Activated CD4-positive, alpha-beta T cell treated with anti-CD3 and anti-CD28 coated beads, Interleukin-2, amount 10 ng/mL, durations not matched to agents 7 days and 5 days (primary cell): ENCODE measurements around the gene BICD1. TPM values are rescaled to one million over a fixed set of nuclear protein-coding genes. Genes with fewer than 3 reads are reported as not detected.

Experiments used
- CTCF ChIA-PET: fragments of 350-600 bp; sonication (Branson Sonifier 250); formaldehyde crosslinking; loops from one replicate; lab custom pipeline; 2021; ENCODE audit warnings: antibody characterized with exemption; lab: Charles Lee
- POLR2A ChIA-PET: fragments of 350-600 bp; sonication (Branson Sonifier 250); formaldehyde crosslinking; loops from one replicate; lab custom pipeline; 2021; ENCODE audit warnings: antibody characterized with exemption; lab: Charles Lee
- DNase-seq: peaks from one replicate; pipeline ENCODE4 v3.0.0-alpha.2; 2020
- H3K27ac Mint-ChIP-seq: one replicate; pipeline ENCODE4 v1.8.0; 2021; ENCODE audit warnings: mild to moderate bottlenecking, moderate library complexity, mixed read lengths
- H3K27me3 Mint-ChIP-seq: one replicate; pipeline ENCODE4 v1.8.0; 2021; ENCODE audit warnings: mixed read lengths
- H3K36me3 Mint-ChIP-seq: one replicate; pipeline ENCODE4 v1.8.0; 2021; ENCODE audit warnings: low read depth, mixed read lengths
- H3K4me1 Mint-ChIP-seq: one replicate; pipeline ENCODE4 v1.8.0; 2021; ENCODE audit warnings: mixed read lengths
- H3K4me3 Mint-ChIP-seq: one replicate; pipeline ENCODE4 v1.8.0; 2021; ENCODE audit warnings: mild to moderate bottlenecking, moderate library complexity, mixed read lengths
- H3K9me3 Mint-ChIP-seq: one replicate; pipeline ENCODE4 v1.8.0; 2021; ENCODE audit warnings: mixed read lengths
- total RNA-seq, 2 experiments: library from RNA; stranded (reverse); gene quantifications; one replicate each; pipeline ENCODE4 v1.2.3, GENCODE V29; 2021

The BICD1 gene
- total RNA-seq, 2 experiments from 2014 or later: 20.2 to 22.4 TPM

GRCh38 chr12:32252199-32253073 lies 145.8 kb downstream of the BICD1 start:
- Mint-ChIP-seq H3K9me3 (peaks cover 5% of the 10 kb centered on the region), H3K4me3 (no peak overlapping the region), H3K36me3 (no peaks in the 10 kb centered on the region), H3K27ac (no peak overlapping the region), H3K27me3 (no peaks in the 10 kb centered on the region), H3K4me1 (peaks cover 2% of the 10 kb centered on the region)
- DNase-seq: no peak
- ChIA-PET CTCF (no interaction called here), POLR2A (no interaction called here)

GRCh38 chr12:32253154-32253790 lies 146.6 kb downstream of the BICD1 start:
- Mint-ChIP-seq H3K4me1 (peaks cover 5% of the 10 kb centered on the region), H3K27me3 (no peaks in the 10 kb centered on the region), H3K27ac (no peak overlapping the region), H3K36me3 (peaks cover under 1% of the 10 kb centered on the region), H3K9me3 (peaks cover 6% of the 10 kb centered on the region), H3K4me3 (no peak overlapping the region)
- ChIA-PET POLR2A (no interaction called here), CTCF (no interaction called here)
- DNase-seq: no peak

- peaks cover 7% of the 10 kb centered on the region for H3K4me1 Mint-ChIP-seq
- no peak overlapping the region for H3K4me3 Mint-ChIP-seq
- no peaks in the 10 kb centered on the region for H3K27me3 Mint-ChIP-seq
- peaks cover 4% of the 10 kb centered on the region for H3K36me3 Mint-ChIP-seq
- POLR2A ChIA-PET: no interaction called here
- H3K27ac Mint-ChIP-seq: no peak overlapping the region
- DNase-seq: no peak
- H3K9me3 Mint-ChIP-seq: peaks cover 10% of the 10 kb centered on the region
- CTCF ChIA-PET: no interaction called here
Measured at GRCh38 chr12:32254260-32254956, 147.8 kb downstream of the BICD1 start.

- ChIA-PET CTCF (no interaction called here), POLR2A (no interaction called here)
- Mint-ChIP-seq H3K27ac (no peak overlapping the region), H3K9me3 (peaks cover 10% of the 10 kb centered on the region), H3K4me1 (peaks cover 7% of the 10 kb centered on the region), H3K36me3 (peaks cover 4% of the 10 kb centered on the region), H3K4me3 (no peak overlapping the region), H3K27me3 (no peaks in the 10 kb centered on the region)
- DNase-seq: no peak
Measured at GRCh38 chr12:32255588-32255987, 148.9 kb downstream of the BICD1 start.

GRCh38 chr12:32257695-32258496 lies 151.2 kb downstream of the BICD1 start:
- peaks cover 10% of the 10 kb centered on the region for H3K4me1 Mint-ChIP-seq
- H3K4me3 Mint-ChIP-seq: no peak overlapping the region
- ChIA-PET POLR2A (no interaction called here), CTCF (no interaction called here)
- H3K27me3 Mint-ChIP-seq: no peaks in the 10 kb centered on the region
- DNase-seq: no peak
- peaks cover 12% of the 10 kb centered on the region for H3K9me3 Mint-ChIP-seq
- peaks cover 4% of the 10 kb centered on the region for H3K36me3 Mint-ChIP-seq
- H3K27ac Mint-ChIP-seq: no peak overlapping the region

GRCh38 chr12:32260696-32261095 lies 154.0 kb downstream of the BICD1 start:
- Mint-ChIP-seq H3K27ac (no peak overlapping the region), H3K36me3 (peaks cover 4% of the 10 kb centered on the region), H3K9me3 (peaks cover 12% of the 10 kb centered on the region), H3K4me3 (no peak overlapping the region), H3K4me1 (peaks cover 13% of the 10 kb centered on the region), H3K27me3 (no peaks in the 10 kb centered on the region)
- DNase-seq: no peak
- ChIA-PET POLR2A (no interaction called here), CTCF (interaction anchor here (0.6 kb wide), 1 partner anchor 1601 kb away, joined by 7 read pairs; no protein-coding TSS in a partner anchor)

GRCh38 chr12:32261638-32262037 lies 155.0 kb downstream of the BICD1 start:
- DNase-seq: peak; percentile 13
- H3K9me3 Mint-ChIP-seq: peaks cover 9% of the 10 kb centered on the region
- H3K27me3 Mint-ChIP-seq: no peaks in the 10 kb centered on the region
- H3K27ac Mint-ChIP-seq: no peak overlapping the region
- ChIA-PET CTCF (no interaction called here), POLR2A (no interaction called here)
- H3K4me3 Mint-ChIP-seq: no peak overlapping the region
- H3K4me1 Mint-ChIP-seq: peaks cover 14% of the 10 kb centered on the region
- H3K36me3 Mint-ChIP-seq: peaks cover 4% of the 10 kb centered on the region

- no peak overlapping the region for H3K27ac Mint-ChIP-seq
- CTCF ChIA-PET: no interaction called here
- no peak for DNase-seq
- peaks cover 5% of the 10 kb centered on the region for H3K9me3 Mint-ChIP-seq
- H3K4me3 Mint-ChIP-seq: no peak overlapping the region
- POLR2A ChIA-PET: no interaction called here
- H3K36me3 Mint-ChIP-seq: no peaks in the 10 kb centered on the region
- H3K4me1 Mint-ChIP-seq: peaks cover 8% of the 10 kb centered on the region
- H3K27me3 Mint-ChIP-seq: no peaks in the 10 kb centered on the region
Measured at GRCh38 chr12:32264961-32265360, 158.3 kb downstream of the BICD1 start.

- no peak for DNase-seq
- Mint-ChIP-seq H3K4me1 (peaks cover 8% of the 10 kb centered on the region), H3K36me3 (no peaks in the 10 kb centered on the region), H3K4me3 (no peak overlapping the region), H3K9me3 (peaks cover 5% of the 10 kb centered on the region), H3K27ac (no peak overlapping the region), H3K27me3 (no peaks in the 10 kb centered on the region)
- POLR2A ChIA-PET: no interaction called here
- CTCF ChIA-PET: interaction anchor here (0.6 kb wide), 3 partner anchors 53 to 1791 kb away, joined by 3 read pairs; no protein-coding TSS in a partner anchor
Measured at GRCh38 chr12:32265456-32265855, 158.8 kb downstream of the BICD1 start.

- DNase-seq: no peak
- peaks cover 8% of the 10 kb centered on the region for H3K4me1 Mint-ChIP-seq
- no peaks in the 10 kb centered on the region for H3K36me3 Mint-ChIP-seq
- no peaks in the 10 kb centered on the region for H3K27me3 Mint-ChIP-seq
- no peak overlapping the region for H3K27ac Mint-ChIP-seq
- ChIA-PET POLR2A (no interaction called here), CTCF (interaction anchor here (0.6 kb wide), 3 partner anchors 53 to 1791 kb away, joined by 3 read pairs; no protein-coding TSS in a partner anchor)
- H3K9me3 Mint-ChIP-seq: peaks cover 5% of the 10 kb centered on the region
- no peak overlapping the region for H3K4me3 Mint-ChIP-seq
Measured at GRCh38 chr12:32265951-32266350, 159.3 kb downstream of the BICD1 start.

GRCh38 chr12:32266756-32267155 lies 160.1 kb downstream of the BICD1 start:
- H3K4me1 Mint-ChIP-seq: peaks cover 8% of the 10 kb centered on the region
- ChIA-PET POLR2A (no interaction called here), CTCF (no interaction called here)
- no peaks in the 10 kb centered on the region for H3K27me3 Mint-ChIP-seq
- H3K4me3 Mint-ChIP-seq: no peak overlapping the region
- no peaks in the 10 kb centered on the region for H3K36me3 Mint-ChIP-seq
- no peak overlapping the region for H3K27ac Mint-ChIP-seq
- DNase-seq: no peak
- H3K9me3 Mint-ChIP-seq: peaks cover 5% of the 10 kb centered on the region
